NCI-H446 treated with DMSO at 0.1 percent for 48 hours (cell line): Measurements from ENCODE around the gene KRTAP10-11.
"Not testable (repeated sequence)": the region's sequence is repeated elsewhere in the genome, so short reads cannot be mapped to it uniquely, and the experiment has no call there.

Experiments used
- DNase-seq: peaks from one replicate; lab custom pipeline; 2025; lab: John Stamatoyannopoulos, UW

KRTAP10-11 gene

GRCh38 chr21:44664691-44665090, 18.5 kb downstream of the KRTAP10-11 start:
- no peak for DNase-seq

DNA sequence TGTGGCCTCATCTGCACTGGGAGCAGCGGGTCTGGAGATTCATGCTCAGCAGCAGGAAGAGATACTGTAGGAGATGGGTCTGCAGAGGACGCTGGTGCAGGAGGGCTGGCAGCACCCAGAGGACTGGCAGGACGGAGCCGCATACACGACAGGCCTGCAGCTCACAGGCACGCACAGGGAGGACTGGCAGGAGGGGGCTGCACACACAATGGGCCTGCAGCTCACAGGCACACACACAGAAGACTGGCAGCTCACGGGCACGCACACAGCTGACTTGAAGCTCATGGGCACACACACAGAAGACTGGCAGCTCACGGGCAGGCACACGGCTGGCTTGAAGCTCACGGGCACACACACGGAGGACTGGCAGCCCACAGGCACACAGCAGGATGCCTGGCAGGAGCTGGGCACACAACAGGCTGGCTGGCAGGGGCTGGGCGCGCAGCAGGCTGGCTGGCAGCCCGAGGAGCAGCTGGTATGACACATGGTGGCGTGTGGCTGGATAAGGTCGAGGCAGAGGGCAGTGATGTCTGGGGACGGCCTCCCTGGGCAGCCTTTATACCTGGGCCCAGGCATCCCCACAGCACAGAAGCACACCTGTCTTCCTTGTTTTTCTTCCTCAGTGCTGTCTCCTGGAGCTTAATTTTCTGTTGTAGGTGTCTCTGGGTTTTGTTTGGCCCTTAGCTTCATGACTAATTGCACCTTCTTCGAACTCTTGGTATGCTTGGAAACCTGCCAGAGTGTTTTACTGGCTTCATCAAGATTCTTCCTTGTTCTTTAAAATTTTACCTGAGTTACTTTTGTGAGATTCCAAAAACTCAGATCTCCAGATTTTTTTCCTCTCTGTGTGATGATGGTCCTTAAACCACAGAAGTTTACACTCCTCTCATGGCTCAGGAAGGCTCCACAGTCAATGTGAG, 20.4 kb downstream of the KRTAP10-11 start, which contains the start of gene KRTAP12-2:
Gene KRTAP12-2 (minus strand): TSS at position 527 of the 920 bp plus-strand sequence. CDS start 41 bp downstream, at position 486.
- no peak for DNase-seq

DNA sequence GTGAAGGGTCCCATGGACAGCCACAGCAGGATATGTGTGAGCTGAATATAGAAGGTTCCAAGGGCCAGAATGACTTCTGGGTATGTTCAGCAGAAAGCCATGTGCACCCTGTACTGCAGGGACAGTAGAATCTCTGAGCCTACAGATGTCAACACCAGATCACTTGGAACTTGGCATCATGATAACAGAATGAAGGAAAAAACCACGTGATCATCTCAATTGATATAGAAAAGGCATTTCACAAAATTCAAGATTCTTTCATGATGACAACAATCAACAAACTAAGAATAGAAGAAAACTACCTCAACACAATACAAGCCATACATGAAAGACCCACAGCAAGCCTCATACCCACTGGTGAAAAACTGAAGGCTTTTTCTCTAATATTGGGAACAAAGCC, 21.4 kb downstream of the KRTAP10-11 start:
- DNase-seq: no peak

- no peak for DNase-seq
Observed at GRCh38 chr21:44670642-44671432, 24.6 kb downstream of the KRTAP10-11 start.

DNA sequence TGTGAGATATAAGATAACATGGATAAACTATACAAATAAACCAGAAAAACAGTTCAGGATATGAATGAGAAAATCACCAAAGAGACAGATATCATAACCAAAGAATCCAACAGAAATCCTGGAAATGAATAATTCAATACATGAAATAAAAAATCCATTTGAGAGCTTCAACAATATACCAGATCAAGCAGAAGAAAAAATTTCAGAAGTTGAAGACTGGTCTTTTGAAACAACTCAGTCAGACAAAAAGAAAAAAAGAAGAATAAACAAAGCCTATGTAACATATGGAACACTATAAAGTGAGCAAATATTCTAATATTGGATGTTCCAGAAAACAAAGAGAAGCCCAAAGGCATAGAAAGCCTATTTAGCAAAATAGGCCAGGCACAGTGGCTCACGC, 25.7 kb downstream of the KRTAP10-11 start:
- no peak for DNase-seq

- no peak for DNase-seq
Observed at GRCh38 chr21:44677881-44678280, 31.7 kb downstream of the KRTAP10-11 start.

DNA sequence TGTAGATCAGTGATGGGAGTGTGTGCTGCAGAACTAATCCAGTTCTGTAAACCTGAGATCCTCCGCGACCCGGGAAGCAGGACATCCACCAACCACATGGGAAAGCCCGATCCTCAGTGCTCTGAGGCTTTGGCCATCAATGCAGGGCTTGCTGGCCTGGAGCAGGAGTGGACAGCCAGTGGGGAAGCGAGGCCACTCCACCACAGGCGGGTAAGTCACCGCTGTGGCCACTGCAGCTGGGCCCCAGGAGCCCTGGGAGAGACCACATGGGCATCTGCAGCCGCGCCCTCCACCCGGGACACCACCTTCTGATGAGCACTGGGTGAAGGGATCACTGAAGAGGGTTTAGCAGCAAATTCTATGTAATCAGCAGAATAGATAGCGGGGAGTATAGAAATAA, 34.9 kb downstream of the KRTAP10-11 start:
- no peak for DNase-seq

DNA sequence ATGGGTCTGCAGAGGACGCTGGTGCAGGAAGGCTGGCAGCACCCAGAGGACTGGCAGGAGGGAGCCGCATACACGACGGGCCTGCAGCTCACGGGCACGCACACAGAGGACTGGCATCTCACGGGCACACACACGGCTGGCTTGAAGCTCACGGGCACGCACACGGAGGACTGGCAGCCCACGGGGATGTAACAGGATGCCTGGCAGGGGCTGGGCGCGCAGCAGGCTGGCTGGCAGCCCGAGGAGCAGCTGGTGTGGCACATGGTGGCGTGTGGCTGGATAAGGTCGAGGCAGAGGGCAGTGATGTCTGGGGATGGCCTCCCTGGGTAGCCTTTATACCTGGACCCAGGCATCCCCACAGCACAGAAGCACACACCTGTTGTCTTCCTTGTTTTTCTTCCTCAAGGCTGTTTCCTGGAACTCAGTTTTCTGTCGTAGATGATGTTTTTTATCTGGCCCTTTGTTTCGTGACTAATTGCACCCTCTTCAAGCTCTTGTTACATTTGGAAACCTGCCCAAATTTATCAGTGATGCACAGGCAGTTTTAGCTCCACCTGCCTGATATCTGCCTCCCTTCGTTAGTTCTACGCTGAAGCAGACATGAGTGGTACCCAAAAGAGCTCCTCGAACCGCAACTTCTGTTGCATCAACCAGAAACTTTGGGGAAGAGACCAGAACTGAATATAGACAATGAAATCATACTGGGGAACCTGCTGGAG, 35.8 kb downstream of the KRTAP10-11 start, which contains the start of gene KRTAP12-1:
Gene KRTAP12-1 (minus strand): TSS at position 303 of the 719 bp plus-strand sequence. CDS start 40 bp downstream, at position 263.
- no peak for DNase-seq

GRCh38 chr21:44682580-44683151, 36.5 kb downstream of the KRTAP10-11 start:
- no peak for DNase-seq

DNA sequence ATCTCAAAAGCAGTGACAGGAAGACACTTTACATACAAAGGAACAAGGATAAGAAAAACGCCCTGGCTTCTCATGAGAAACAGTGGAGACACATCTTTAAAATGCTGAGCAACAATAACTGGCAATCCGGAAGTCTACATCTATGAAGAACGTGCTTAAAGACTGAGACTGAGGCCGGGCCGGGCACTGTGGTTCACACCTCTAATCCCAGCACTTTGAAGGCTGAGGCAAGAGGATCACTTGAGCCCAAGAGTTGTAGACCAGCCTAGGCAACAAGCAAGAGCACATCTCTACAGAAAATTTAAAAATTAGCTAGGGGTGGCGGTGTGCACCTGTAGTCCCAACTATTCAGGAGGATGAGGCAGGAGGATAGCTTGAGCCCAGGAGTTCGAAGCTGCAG, 37.9 kb downstream of the KRTAP10-11 start:
- DNase-seq: no peak

DNA sequence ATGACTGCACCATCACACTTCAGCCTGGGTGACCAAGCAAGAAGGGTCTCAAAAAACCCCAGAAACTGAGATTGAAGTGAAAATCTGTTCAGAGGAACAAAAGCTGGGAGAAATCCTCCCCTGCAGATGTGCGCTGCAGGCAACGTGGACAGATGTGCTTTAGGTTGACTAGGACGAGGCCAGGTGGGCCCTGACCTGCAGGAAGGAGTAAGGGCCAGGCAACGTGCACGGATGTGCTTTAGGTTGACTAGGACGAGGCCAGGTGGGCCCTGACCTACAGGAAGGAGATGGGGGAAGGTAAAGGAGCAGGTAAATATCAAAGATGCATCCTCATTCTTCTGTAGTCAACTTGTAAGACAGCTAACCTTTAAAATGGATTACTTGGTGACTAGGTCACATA, 38.3 kb downstream of the KRTAP10-11 start:
- no peak for DNase-seq

- not testable (repeated sequence) for DNase-seq
Observed at GRCh38 chr21:44685050-44685449, 38.8 kb downstream of the KRTAP10-11 start.

- no peak for DNase-seq
Observed at GRCh38 chr21:44686000-44686781, 40.0 kb downstream of the KRTAP10-11 start.

DNA sequence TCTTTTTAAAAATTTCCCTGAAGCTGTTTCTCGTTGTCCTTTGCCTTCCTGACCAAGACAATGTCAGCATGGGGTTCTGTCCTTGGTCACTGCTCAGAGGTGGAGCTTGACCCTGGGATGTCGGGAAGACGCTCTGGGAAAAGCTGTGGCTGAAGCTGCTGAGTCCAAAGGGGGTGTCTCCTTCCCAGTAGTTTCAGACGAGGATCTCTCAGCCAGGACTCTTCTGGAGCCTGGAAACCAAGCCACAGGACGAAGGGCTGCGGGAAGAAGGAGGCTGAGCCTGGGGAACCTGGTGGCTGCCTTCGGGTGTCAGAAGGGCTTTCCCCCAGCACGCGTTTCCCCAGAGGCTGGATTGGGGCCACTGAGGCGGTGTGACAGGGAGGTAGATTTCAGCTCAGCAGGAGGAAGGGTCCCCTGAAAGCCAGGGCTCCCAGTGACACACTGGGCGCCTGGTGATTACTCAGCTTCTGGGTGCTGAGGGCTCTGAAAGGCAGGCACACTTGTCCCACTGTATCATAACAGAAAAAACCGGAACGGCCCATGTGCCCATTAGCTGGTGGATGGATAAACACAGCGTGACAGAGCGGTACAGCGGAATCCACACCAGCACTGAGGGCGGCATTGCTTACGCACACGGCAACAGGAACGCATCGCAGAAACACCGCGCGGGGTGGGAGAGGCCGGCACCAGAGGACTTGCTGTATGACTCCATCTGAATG, 40.8 kb downstream of the KRTAP10-11 start:
- DNase-seq: no peak

- no peak for DNase-seq
Observed at GRCh38 chr21:44687671-44688070, 41.5 kb downstream of the KRTAP10-11 start.

GRCh38 chr21:44689740-44690139, 43.5 kb downstream of the KRTAP10-11 start:
- DNase-seq: not testable (repeated sequence)

- no peak for DNase-seq
Observed at GRCh38 chr21:44691686-44692085, 45.5 kb downstream of the KRTAP10-11 start.

DNA sequence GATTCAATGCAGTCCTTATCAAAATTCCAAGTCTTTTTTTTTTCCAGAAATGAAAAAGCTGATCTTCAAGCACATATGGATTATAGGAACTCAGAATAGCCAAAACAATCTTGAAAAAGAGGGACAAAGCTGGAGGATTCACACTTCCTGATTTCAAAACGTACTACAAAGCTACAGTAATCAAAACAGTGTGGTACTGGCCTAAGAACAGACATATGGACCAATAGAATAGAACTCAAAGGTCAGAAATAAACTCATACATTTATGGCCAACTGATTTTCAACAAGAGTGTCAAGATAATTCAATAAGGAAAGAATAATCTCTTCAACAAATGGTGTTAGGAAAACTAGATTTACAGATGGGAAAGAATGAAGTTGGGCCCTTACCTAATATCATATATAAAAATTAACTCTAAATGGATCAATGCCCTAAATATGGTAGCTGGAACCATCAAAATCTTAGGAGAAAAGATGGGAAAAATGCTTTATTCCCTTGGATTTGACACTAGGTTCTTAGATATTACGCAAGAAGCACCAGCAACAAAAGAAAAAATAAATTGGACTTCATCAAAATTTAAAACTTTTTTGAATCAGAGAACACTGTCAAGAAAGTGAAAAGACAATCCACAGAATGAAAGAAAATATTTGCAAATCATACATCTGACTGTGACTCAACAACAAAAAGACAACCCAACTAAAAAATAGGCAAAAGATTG, 46.7 kb downstream of the KRTAP10-11 start:
- DNase-seq: no peak

GRCh38 chr21:44694776-44695175, 48.6 kb downstream of the KRTAP10-11 start:
- no peak for DNase-seq

DNA sequence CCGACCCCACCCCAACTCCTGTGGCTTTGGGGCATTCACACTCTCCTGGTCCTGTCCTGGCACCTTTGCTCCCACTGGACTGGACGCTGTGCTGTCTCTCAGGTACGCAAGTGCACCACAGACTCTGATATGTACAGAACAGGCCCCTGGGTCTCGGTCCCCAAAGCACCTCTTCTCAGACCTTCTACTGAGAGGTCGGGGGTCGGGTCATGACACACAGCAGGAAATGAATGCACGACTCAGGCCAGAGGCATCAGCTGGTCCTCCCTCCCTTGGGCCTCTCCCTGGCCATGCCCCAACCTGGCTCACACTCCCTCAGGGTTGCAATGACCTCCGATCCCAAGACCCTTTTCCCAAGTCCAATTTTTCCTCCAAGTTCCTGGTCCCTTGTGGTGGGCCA, 49.0 kb downstream of the KRTAP10-11 start:
- DNase-seq: no peak
